ENCODE data around the gene LTBP2. TPM values are rescaled to one million over a fixed set of nuclear protein-coding genes. Genes with fewer than 3 reads are reported as not detected.
A peak's percentile ranks its signal among the peaks of the same experiment; 100 is the strongest.

Gene LTBP2
- total and polyA plus RNA-seq, 2 of the 8 experiments (the other 6 are each of a cell fraction or from before 2014, with no cell fraction given): 0.48 to 0.89 TPM

- no peak overlapping the region for H3K4ac ChIP-seq (replicated peaks; ENCODE audit: insufficient read length, low read depth, low read length)
- no peak overlapping the region for H3K4me2 ChIP-seq (ENCODE audit: insufficient read depth in 1 of 2, low read depth in 2 of 2, low read length in 2 of 2)
- no peak overlapping the region for H3K23ac ChIP-seq (ENCODE audit: insufficient read length)
- H3K56ac ChIP-seq (replicated peaks; ENCODE audit: insufficient read length, low read depth, low read length): no peak overlapping the region
- H4K8ac ChIP-seq (ENCODE audit: extremely low read depth, insufficient read depth, low read length): peak overlapping the region; percentile 51
- H3K36me3 ChIP-seq (ENCODE audit: control insufficient read depth in 2 of 4, insufficient read depth in 4 of 4, low read length in 3 of 4): no peaks in the 10 kb centered on the region
- H3K23me2 ChIP-seq (ENCODE audit: low read depth, low read length): no peaks in the 10 kb centered on the region; the same call in 1 of the 2 replicates
- H3K9ac ChIP-seq (replicated peaks in 1 of 4; ENCODE audit: extremely low read depth in 1 of 4, low read depth in 3 of 4, low read length in 3 of 4): no peak overlapping the region
- FAIRE-seq: no peak
- ChIA-PET CTCF (ENCODE audit: partially characterized antibody) (interaction anchor here (1.0 to 5.4 kb wide), 11 partner anchors 7 to 117 kb away, joined by 3 to 45 read pairs (median 7); no protein-coding TSS in a partner anchor), POLR2A (ENCODE audit: partially characterized antibody) (interaction anchor here (1.2 to 2.1 kb wide), 3 partner anchors 15 to 34 kb away, joined by 3 to 7 read pairs (median 4); no protein-coding TSS in a partner anchor)
- H3K27me3 ChIP-seq (replicated peaks in 1 of 4; ENCODE audit: control insufficient read depth in 3 of 4, extremely low read depth in 1 of 4, insufficient read depth in 3 of 4, low read length in 3 of 4): peaks cover 2 to 3% (median 3%) of the 10 kb centered on the region in 4 experiments; a peak in 6 of 7 replicates
- no peak for DNase-seq (ENCODE audit: low read depth in 1 of 2, low spot score in 2 of 2)
- no peak overlapping the region for H3K14ac ChIP-seq (ENCODE audit: insufficient read length)
- H3K79me2 ChIP-seq (ENCODE audit: control insufficient read depth in 1 of 2, insufficient read depth in 2 of 2, low read length in 2 of 2): no peaks in the 10 kb centered on the region
- no peak overlapping the region for H2BK20ac ChIP-seq (ENCODE audit: low read length)
- 0 out of 2 replicates have a peak overlapping the region, but pooled peaks have one; percentile 28 for H2BK5ac ChIP-seq (ENCODE audit: low read depth, low read length)
- no peak overlapping the region for H4K5ac ChIP-seq (ENCODE audit: insufficient read length, low read depth, low read length)
- H3K4me3 ChIP-seq (ENCODE audit: extremely low read depth in 1 of 4, insufficient read depth in 2 of 4, low read depth in 3 of 4, low read length in 4 of 4): no peak overlapping the region
- H4K20me1 ChIP-seq (replicated peaks in 1 of 2; ENCODE audit: control insufficient read depth in 1 of 2, insufficient read depth in 2 of 2, low read length in 2 of 2): no peaks in the 10 kb centered on the region
- H3K4me1 ChIP-seq (replicated peaks in 1 of 4; ENCODE audit: control insufficient read depth in 3 of 4, insufficient read depth in 4 of 4, low read length in 3 of 4): peaks cover 2 to 5% (median 4%) of the 10 kb centered on the region in 4 experiments; a peak in 4 of 7 replicates
- no peak overlapping the region for H3K27ac ChIP-seq (ENCODE audit: low read depth, low read length)
- H2BK120ac ChIP-seq (replicated peaks; ENCODE audit: low read depth, low read length): no peak overlapping the region
- H2AFZ ChIP-seq (ENCODE audit: low read length): no peak overlapping the region
- WGBS, 2 experiments (ENCODE audit: extremely low coverage in 1 of 2, insufficient coverage in 1 of 2, insufficient read length in 1 of 2, insufficient replicate concordance in 2 of 2, low coverage in 1 of 2, low lambda C conversion rate in 2 of 2, missing lambda C conversion rate in 1 of 2): 84% methylated on average over 13 of the region's 13 CpGs; no CpG with 5 or more reads in 1 of the 2 experiments
- H2BK15ac ChIP-seq (ENCODE audit: low read length): no peak overlapping the region
- H2AK5ac ChIP-seq (ENCODE audit: low read depth, low read length): no peak overlapping the region
- H2BK12ac ChIP-seq (ENCODE audit: low read depth, low read length): peak overlapping the region; percentile 33; the same call in 1 of the 2 replicates
- TF ChIP-seq CTBP2 (IDR thresholded peaks at IDR 0.05; ENCODE audit: borderline replicate concordance, insufficient read depth, insufficient read length, low read length): no peak
- TF ChIP-seq CEBPB (IDR thresholded peaks at IDR 0.05; ENCODE audit: low read depth, low read length): no peak
- no peak for TF ChIP-seq EGR1 (IDR thresholded peaks at IDR 0.05; ENCODE audit: borderline replicate concordance, low read depth, low read length)
- no peak for TF ChIP-seq JUN (IDR thresholded peaks at IDR 0.05; ENCODE audit: low read depth, low read length)
- no peak for TF ChIP-seq HDAC2 (IDR thresholded peaks at IDR 0.05; ENCODE audit: borderline replicate concordance in 1 of 2, low read depth in 2 of 2, low read length in 2 of 2)
- H3K9me3 ChIP-seq (ENCODE audit: insufficient read depth in 2 of 2, low read depth in 1 of 2, low read length in 1 of 2): no peaks in the 10 kb centered on the region
- H3K18ac ChIP-seq (ENCODE audit: extremely low read depth, low read length): no peak overlapping the region
- no peaks in the 10 kb centered on the region for H3K79me1 ChIP-seq (ENCODE audit: low read depth, low read length)
- H4K91ac ChIP-seq (replicated peaks; ENCODE audit: insufficient read length, low read length): peak overlapping the region; percentile 39
These were observed 5.1 kb upstream of the LTBP2 start for GRCh38 chr14:74616996-74617700.

Data from H1 (cell line).